Measurements from ENCODE around the gene SCUBE3. TPM values are rescaled to one million over a fixed set of nuclear protein-coding genes. Genes with fewer than 3 reads are reported as not detected.

SCUBE3 gene
- total and polyA plus RNA-seq, 9 of the 15 experiments (the other 6 are each of a cell fraction or from before 2014, with no cell fraction given), result 0.01 to 0.11 TPM; not detected in 7

GRCh38 chr6:35297601-35298481 lies 84.1 kb downstream of the SCUBE3 start, which contains the start of gene DEF6 (continued):
- TF ChIP-seq BRD4 (IDR thresholded peaks at IDR 0.05), result peak; percentile 63; the same call in 1 of the 2 replicates
- TF ChIP-seq NCOA6 (IDR thresholded peaks at IDR 0.05), result no peak
- peak; percentile 94 for TF ChIP-seq ELF2 (CRISPR knock-in tag; IDR thresholded peaks at IDR 0.05)
- TF ChIP-seq SREBF2 (CRISPR knock-in tag; IDR thresholded peaks at IDR 0.05), result no peak
- no peak for TF ChIP-seq PCBP2 (IDR thresholded peaks at IDR 0.05; ENCODE audit: low read depth, low read length, poor library complexity, severe bottlenecking)
- TF ChIP-seq ESRRA (IDR thresholded peaks at IDR 0.05; ENCODE audit: borderline replicate concordance, low read depth), result peak; percentile 90; the same call in 1 of the 2 replicates
- no peak for TF ChIP-seq ZFP30 (CRISPR knock-in tag; IDR thresholded peaks at IDR 0.05; ENCODE audit: borderline replicate concordance)
- TF ChIP-seq, protein P1, sequence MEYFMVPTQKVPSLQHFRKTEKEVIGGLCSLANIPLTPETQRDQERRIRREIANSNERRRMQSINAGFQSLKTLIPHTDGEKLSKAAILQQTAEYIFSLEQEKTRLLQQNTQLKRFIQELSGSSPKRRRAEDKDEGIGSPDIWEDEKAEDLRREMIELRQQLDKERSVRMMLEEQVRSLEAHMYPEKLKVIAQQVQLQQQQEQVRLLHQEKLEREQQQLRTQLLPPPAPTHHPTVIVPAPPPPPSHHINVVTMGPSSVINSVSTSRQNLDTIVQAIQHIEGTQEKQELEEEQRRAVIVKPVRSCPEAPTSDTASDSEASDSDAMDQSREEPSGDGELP (CRISPR knock-in tag; IDR thresholded peaks at IDR 0.05; ENCODE audit: borderline replicate concordance), result peak; percentile 94
- TF ChIP-seq SMAD1 (IDR thresholded peaks at IDR 0.05; ENCODE audit: low read depth, low read length, partially characterized antibody), result no peak
- no peak for TF ChIP-seq PYGO2 (tag; IDR thresholded peaks at IDR 0.05)
- no peak for TF ChIP-seq HSF4 (CRISPR knock-in tag; IDR thresholded peaks at IDR 0.05; ENCODE audit: borderline replicate concordance)
- TF ChIP-seq, protein P2, sequence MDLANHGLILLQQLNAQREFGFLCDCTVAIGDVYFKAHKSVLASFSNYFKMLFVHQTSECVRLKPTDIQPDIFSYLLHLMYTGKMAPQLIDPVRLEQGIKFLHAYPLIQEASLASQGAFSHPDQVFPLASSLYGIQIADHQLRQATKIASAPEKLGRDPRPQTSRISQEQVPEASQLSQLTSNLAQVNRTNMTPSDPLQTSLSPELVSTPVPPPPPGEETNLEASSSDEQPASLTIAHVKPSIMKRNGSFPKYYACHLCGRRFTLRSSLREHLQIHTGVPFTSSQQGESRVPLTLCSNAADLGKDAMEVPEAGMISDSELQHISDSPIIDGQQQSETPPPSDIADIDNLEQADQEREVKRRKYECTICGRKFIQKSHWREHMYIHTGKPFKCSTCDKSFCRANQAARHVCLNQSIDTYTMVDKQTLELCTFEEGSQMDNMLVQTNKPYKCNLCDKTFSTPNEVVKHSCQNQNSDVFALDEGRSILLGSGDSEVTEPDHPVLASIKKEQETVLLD (IDR thresholded peaks at IDR 0.05), result peak; percentile 87
- no peak for TF ChIP-seq PTRF (tag; IDR thresholded peaks at IDR 0.05)
- peak; percentile 92 to 93 for TF ChIP-seq NRF1 (conservative IDR thresholded peaks at IDR 0.05 in 1 of 2, IDR thresholded peaks at IDR 0.05 in 1 of 2)
- no peak for TF ChIP-seq TCF15 (CRISPR knock-in tag; IDR thresholded peaks at IDR 0.05)
- no peak for TF ChIP-seq SNRNP70 (optimal IDR thresholded peaks at IDR 0.05; ENCODE audit: low read depth, low read length)
- no peak for TF ChIP-seq ZNF695 (CRISPR knock-in tag; IDR thresholded peaks at IDR 0.05)
- TF ChIP-seq ATF3 (IDR thresholded peaks at IDR 0.05), result no peak
- 0 out of 2 replicates have a peak, but pooled peaks have one; percentile 23 for TF ChIP-seq ATF3 (CRISPR knock-in tag; conservative IDR thresholded peaks at IDR 0.05)
- no peak for TF ChIP-seq ZNF124 (CRISPR knock-in tag; IDR thresholded peaks at IDR 0.05)
- TF ChIP-seq PREB (CRISPR knock-in tag; IDR thresholded peaks at IDR 0.05), result peak; percentile 58; the same call in 1 of the 2 replicates
